Keratinocyte (primary cell): ENCODE measurements around the gene BAHCC1. TPM values are rescaled to one million over a fixed set of nuclear protein-coding genes. Genes with fewer than 3 reads are reported as not detected.
A peak's percentile ranks its signal among the peaks of the same experiment; 100 is the strongest.

Experiments used
- DNase-seq: peaks from one replicate; pipeline ENCODE4 v3.0.0-alpha.2; 2011; ENCODE audit warnings: low read depth, missing footprints, low spot score
- FAIRE-seq: peaks from 2 replicates; lab custom pipeline; 2011; peaks lifted over from hg19 to GRCh38; lab: Jason Lieb, UNC
- H2AFZ ChIP-seq: 2 replicates; pipeline ENCODE4 v1.6.0; 2012; ENCODE audit warnings: low read length, control low read depth, inconsistent platforms; ENCODE audit not compliant: control insufficient read depth
- H3K27ac ChIP-seq: 2 replicates; pipeline ENCODE4 v1.5.1; 2011; ENCODE audit warnings: low read length; ENCODE audit not compliant: control insufficient read depth, insufficient read depth
- H3K27me3 ChIP-seq: 3 replicates; pipeline ENCODE4 v1.6.0; 2011; ENCODE audit warnings: low read length; ENCODE audit not compliant: control insufficient read depth, insufficient read depth; ENCODE audit errors: extremely low read depth
- H3K36me3 ChIP-seq, 2 experiments: 2 replicates in 1 of 2; 3 replicates in 1 of 2; pipeline ENCODE4 v1.5.1; 2011; ENCODE audit warnings: low read length in 2 of 2, mild to moderate bottlenecking in 1 of 2; ENCODE audit not compliant: control insufficient read depth in 2 of 2, insufficient read depth in 2 of 2; ENCODE audit errors: extremely low read depth in 1 of 2
- H3K4me1 ChIP-seq: 3 replicates; pipeline ENCODE4 v1.5.1; 2011; ENCODE audit warnings: low read length; ENCODE audit not compliant: control insufficient read depth, insufficient read depth; ENCODE audit errors: extremely low read depth
- H3K4me2 ChIP-seq: 3 replicates; pipeline ENCODE4 v1.6.0; 2011; ENCODE audit warnings: low read depth, low read length; ENCODE audit not compliant: control insufficient read depth, insufficient read depth; ENCODE audit errors: extremely low read depth
- H3K4me3 ChIP-seq, 3 experiments: fragments of 200-600 bp in 1 of 3; sonication (generic) in 1 of 3; 2 replicates in 2 of 3; 3 replicates in 1 of 3; pipeline ENCODE4 v1.5.1; 2011 to 2016; ENCODE audit warnings: low read length in 3 of 3, mild to moderate bottlenecking in 3 of 3, control low read depth in 2 of 3, inconsistent platforms in 1 of 3, low read depth in 1 of 3, mixed read lengths in 1 of 3, mixed run types in 1 of 3, moderate library complexity in 1 of 3; ENCODE audit not compliant: control insufficient read depth in 2 of 3, insufficient read depth in 2 of 3; ENCODE audit errors: extremely low read depth in 1 of 3
- H3K79me2 ChIP-seq: 2 replicates; pipeline ENCODE4 v1.6.0; 2012; ENCODE audit warnings: low read length; ENCODE audit not compliant: control insufficient read depth, insufficient read depth
- H3K9ac ChIP-seq: 3 replicates; pipeline ENCODE4 v1.6.0; 2011; ENCODE audit warnings: low read length; ENCODE audit not compliant: control insufficient read depth, insufficient read depth; ENCODE audit errors: extremely low read depth
- H3K9me1 ChIP-seq: 3 replicates; pipeline ENCODE4 v1.6.0; 2011; ENCODE audit warnings: low read length; ENCODE audit not compliant: control insufficient read depth, insufficient read depth; ENCODE audit errors: extremely low read depth
- H3K9me3 ChIP-seq: 2 replicates; pipeline ENCODE4 v1.5.1; 2012; ENCODE audit warnings: low read depth, low read length; ENCODE audit not compliant: control insufficient read depth
- H4K20me1 ChIP-seq: 3 replicates; pipeline ENCODE4 v1.6.0; 2011; ENCODE audit warnings: low read length; ENCODE audit not compliant: control insufficient read depth, insufficient read depth; ENCODE audit errors: extremely low read depth
- CTCF ChIP-seq, 3 experiments: IDR thresholded peaks in 1 of 3; conservative IDR thresholded peaks in 1 of 3; optimal IDR thresholded peaks in 1 of 3; 2 replicates in 2 of 3; 3 replicates in 1 of 3; pipeline versions ENCODE3 to v1.5.1; 2011; ENCODE audit warnings: low read length in 3 of 3, mild to moderate bottlenecking in 3 of 3, moderate library complexity in 2 of 3, control low read depth in 1 of 3, inconsistent platforms in 1 of 3; ENCODE audit not compliant: insufficient read depth in 2 of 3; ENCODE audit errors: extremely low read depth in 1 of 3
- EZH2 ChIP-seq: IDR thresholded peaks from one replicate; pipeline ENCODE4 v1.6.1; 2012; ENCODE audit warnings: inconsistent platforms, mild to moderate bottlenecking, low read length, moderate library complexity
- dilution Hi-C: fragments of 300-500 bp; cut with MboI; formaldehyde crosslinking; loops from one replicate; pipeline ENCODE4 v1.7.0; 2020; ENCODE audit warnings: low sequenced_read_pairs; ENCODE audit not compliant: extremely low pct_ligation_motif_present
- polyA plus RNA-seq, 5 experiments: library from polyadenylated mRNA; depleted of rRNA in 3 of 5; stranded (reverse) in 3 of 5; stranded (forward) in 1 of 5; unstranded in 1 of 5; fragments of >200 nt; gene quantifications; 1 replicate in 1 of 5; 2 replicates in 3 of 5; 3 replicates in 1 of 5; pipeline versions ENCODE4 v1.2.1 to v1.2.3, GENCODE V29; 2011 to 2012; ENCODE audit warnings: missing spikeins in 2 of 5, low read depth in 1 of 5, low replicate concordance in 1 of 5

The BAHCC1 gene
- polyA plus RNA-seq, 1 donor (not counting 4 experiments of a cell fraction or from before 2014, with no cell fraction given) = 0.52 TPM

- Histone ChIP-seq H3K36me3 (no peaks in the 10 kb centered on the region), H3K9ac (no peak overlapping the region), H3K27ac (no peak overlapping the region), H3K4me2 (peak overlapping the region; percentile 22), H3K4me3 (peak overlapping the region in 1 of 3 experiments; percentile 3), H4K20me1 (peaks cover 8% of the 10 kb centered on the region), H3K27me3 (peaks cover 39% of the 10 kb centered on the region), H2AFZ (no peak overlapping the region), H3K9me3 (peaks cover 8% of the 10 kb centered on the region), H3K4me1 (peaks cover 16% of the 10 kb centered on the region), H3K9me1 (no peaks in the 10 kb centered on the region), H3K79me2 (no peaks in the 10 kb centered on the region)
- FAIRE-seq (no peak), DNase-seq (no peak)
- dilution Hi-C loops = no loop called here
- TF ChIP-seq EZH2 (no peak), CTCF (optimal IDR thresholded peaks at IDR 0.05 in 1 of 3, IDR thresholded peaks at IDR 0.05 in 1 of 3, conservative IDR thresholded peaks at IDR 0.05 in 1 of 3; ENCODE audit: extremely low read depth in 1 of 3, insufficient read depth in 2 of 3, low read length in 3 of 3) (no peak)
Measured at GRCh38 chr17:81428948-81429774, 33.9 kb downstream of the BAHCC1 start.

GRCh38 chr17:81429821-81430551, 34.7 kb downstream of the BAHCC1 start:
- H2AFZ ChIP-seq = no peak overlapping the region
- DNase-seq = no peak

More at GRCh38 chr17:81429821-81430551, 34.7 kb downstream of the BAHCC1 start:
- Histone ChIP-seq H3K9ac (no peak overlapping the region), H3K4me2 (peak overlapping the region; percentile 22), H4K20me1 (peaks cover 8% of the 10 kb centered on the region), H3K9me1 (no peaks in the 10 kb centered on the region), H3K36me3 (no peaks in the 10 kb centered on the region), H3K27ac (no peak overlapping the region), H3K79me2 (no peaks in the 10 kb centered on the region), H3K27me3 (peaks cover 39% of the 10 kb centered on the region), H3K4me1 (peaks cover 16% of the 10 kb centered on the region), H3K9me3 (peaks cover 4% of the 10 kb centered on the region), H3K4me3 (peak overlapping the region in 1 of 3 experiments; percentile 3)
- FAIRE-seq = no peak
- no peak for TF ChIP-seq EZH2
- TF ChIP-seq CTCF (optimal IDR thresholded peaks at IDR 0.05 in 1 of 3, IDR thresholded peaks at IDR 0.05 in 1 of 3, conservative IDR thresholded peaks at IDR 0.05 in 1 of 3; ENCODE audit: extremely low read depth in 1 of 3, insufficient read depth in 2 of 3, low read length in 3 of 3) = peak in 1 of 3 experiments; percentile 21
- dilution Hi-C loops = no loop called here
